ENCODE data around the gene NDUFS6. TPM values are rescaled to one million over a fixed set of nuclear protein-coding genes. Genes with fewer than 3 reads are reported as not detected.
"Not testable (repeated sequence)": the region's sequence is repeated elsewhere in the genome, so short reads cannot be mapped to it uniquely, and the experiment has no call there.

NDUFS6 gene
- total RNA-seq, 1 donor: 10.3 TPM

GRCh38 chr5:1785984-1786383 is 15.2 kb upstream of the NDUFS6 start:
- no peaks in the 10 kb centered on the region for H3K27me3 ChIP-seq (ENCODE audit: insufficient read depth, low read length)
- no peaks in the 10 kb centered on the region for H3K4me1 ChIP-seq (ENCODE audit: insufficient read depth, low read length)
- H3K9me3 ChIP-seq (ENCODE audit: low read depth, low read length): no peaks in the 10 kb centered on the region
- H3K4me3 ChIP-seq (ENCODE audit: low read length): no peak overlapping the region

- Histone ChIP-seq H3K27me3 (ENCODE audit: insufficient read depth, low read length) (no peaks in the 10 kb centered on the region), H3K4me3 (ENCODE audit: low read length) (no peak overlapping the region), H3K9me3 (ENCODE audit: low read depth, low read length) (no peaks in the 10 kb centered on the region), H3K4me1 (ENCODE audit: insufficient read depth, low read length) (no peaks in the 10 kb centered on the region)
Observed at GRCh38 chr5:1786621-1787471, 14.4 kb upstream of the NDUFS6 start.

DNA sequence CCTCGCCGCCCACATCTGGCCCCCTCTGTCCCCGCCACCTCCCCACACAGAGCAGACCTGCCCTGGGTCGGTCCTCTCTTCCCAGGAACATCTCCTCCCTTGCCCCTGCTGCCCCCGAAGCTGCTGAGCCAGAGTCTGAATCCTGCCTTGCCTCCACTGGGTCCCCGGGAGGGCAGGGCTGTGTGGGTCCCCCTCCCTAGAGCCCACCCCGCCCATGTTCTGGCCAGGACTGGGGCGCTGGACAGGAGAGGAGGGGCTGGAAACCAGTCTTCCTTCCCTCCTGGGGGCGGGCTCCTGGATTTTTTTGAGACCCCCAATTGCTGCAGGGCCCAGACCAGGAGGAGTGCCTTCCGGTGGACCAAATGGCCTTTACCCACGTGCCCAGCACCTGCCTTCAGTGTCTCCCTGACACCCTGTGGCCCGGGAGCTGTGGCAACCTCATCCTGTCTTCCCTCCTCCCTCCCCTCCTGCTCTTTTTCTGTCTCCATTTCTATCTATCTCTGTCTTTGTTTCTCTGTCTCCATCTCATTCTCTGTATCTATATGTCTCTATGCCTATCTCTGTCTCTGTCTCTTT is 13.6 kb upstream of the NDUFS6 start:
- Histone ChIP-seq H3K27me3 (ENCODE audit: insufficient read depth, low read length) (no peaks in the 10 kb centered on the region), H3K4me3 (ENCODE audit: low read length) (no peak overlapping the region), H3K4me1 (ENCODE audit: insufficient read depth, low read length) (peaks cover 7% of the 10 kb centered on the region), H3K9me3 (ENCODE audit: low read depth, low read length) (no peaks in the 10 kb centered on the region)

GRCh38 chr5:1788200-1788599 is 13.0 kb upstream of the NDUFS6 start:
- H3K4me3 ChIP-seq (ENCODE audit: low read length): no peak overlapping the region
- no peaks in the 10 kb centered on the region for H3K9me3 ChIP-seq (ENCODE audit: low read depth, low read length)
- peaks cover 13% of the 10 kb centered on the region for H3K4me1 ChIP-seq (ENCODE audit: insufficient read depth, low read length)
- H3K27me3 ChIP-seq (ENCODE audit: insufficient read depth, low read length): no peaks in the 10 kb centered on the region

- no peaks in the 10 kb centered on the region for H3K9me3 ChIP-seq (ENCODE audit: low read depth, low read length)
- peaks cover 16% of the 10 kb centered on the region for H3K4me1 ChIP-seq (ENCODE audit: insufficient read depth, low read length)
- no peak overlapping the region for H3K4me3 ChIP-seq (ENCODE audit: low read length)
- no peaks in the 10 kb centered on the region for H3K27me3 ChIP-seq (ENCODE audit: insufficient read depth, low read length)
Observed at GRCh38 chr5:1788828-1789227, 12.4 kb upstream of the NDUFS6 start.

GRCh38 chr5:1789438-1789833 is 11.8 kb upstream of the NDUFS6 start:
- H3K4me3 ChIP-seq (ENCODE audit: low read length); H3K27me3 ChIP-seq (ENCODE audit: insufficient read depth, low read length); H3K9me3 ChIP-seq (ENCODE audit: low read depth, low read length): not testable (repeated sequence)
- peaks cover 16% of the 10 kb centered on the region for H3K4me1 ChIP-seq (ENCODE audit: insufficient read depth, low read length)

GRCh38 chr5:1789834-1790471 is 11.3 kb upstream of the NDUFS6 start:
- H3K9me3 ChIP-seq (ENCODE audit: low read depth, low read length): no peaks in the 10 kb centered on the region
- H3K4me1 ChIP-seq (ENCODE audit: insufficient read depth, low read length): peaks cover 16% of the 10 kb centered on the region
- H3K27me3 ChIP-seq (ENCODE audit: insufficient read depth, low read length): no peaks in the 10 kb centered on the region
- no peak overlapping the region for H3K4me3 ChIP-seq (ENCODE audit: low read length)

- H3K4me3 ChIP-seq (ENCODE audit: low read length): no peak overlapping the region
- H3K9me3 ChIP-seq (ENCODE audit: low read depth, low read length): no peaks in the 10 kb centered on the region
- H3K4me1 ChIP-seq (ENCODE audit: insufficient read depth, low read length): peaks cover 16% of the 10 kb centered on the region
- H3K27me3 ChIP-seq (ENCODE audit: insufficient read depth, low read length): no peaks in the 10 kb centered on the region
Observed at GRCh38 chr5:1791176-1791575, 10.0 kb upstream of the NDUFS6 start.

GRCh38 chr5:1792842-1793266 is 8.4 kb upstream of the NDUFS6 start:
- H3K9me3 ChIP-seq (ENCODE audit: low read depth, low read length): no peaks in the 10 kb centered on the region
- no peaks in the 10 kb centered on the region for H3K27me3 ChIP-seq (ENCODE audit: insufficient read depth, low read length)
- peaks cover 16% of the 10 kb centered on the region for H3K4me1 ChIP-seq (ENCODE audit: insufficient read depth, low read length)
- no peak overlapping the region for H3K4me3 ChIP-seq (ENCODE audit: low read length)

DNA sequence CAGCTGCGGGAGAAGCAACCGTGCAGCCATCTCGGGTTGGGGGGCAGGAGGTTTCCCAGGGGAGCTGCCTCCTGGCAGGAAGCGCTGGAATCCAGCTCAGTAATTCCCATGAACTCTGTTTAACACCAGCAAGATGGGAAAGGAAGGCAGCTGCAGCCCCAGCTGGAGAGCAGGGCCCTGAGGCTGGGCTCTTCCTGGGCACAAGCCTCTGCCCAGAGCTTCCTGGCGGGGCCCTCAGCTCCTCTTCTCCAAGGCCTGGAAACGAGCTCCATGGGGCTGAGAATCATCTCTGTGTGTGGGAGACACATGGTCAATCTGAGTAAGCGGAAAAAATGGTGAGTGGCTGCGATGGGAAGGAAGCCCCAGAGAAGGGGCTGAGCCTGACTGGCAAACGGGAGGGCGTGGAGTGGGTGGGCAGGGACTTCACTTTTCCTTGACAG is 7.9 kb upstream of the NDUFS6 start:
- Histone ChIP-seq H3K4me3 (ENCODE audit: low read length) (no peak overlapping the region), H3K27me3 (ENCODE audit: insufficient read depth, low read length) (no peaks in the 10 kb centered on the region), H3K9me3 (ENCODE audit: low read depth, low read length) (no peaks in the 10 kb centered on the region), H3K4me1 (ENCODE audit: insufficient read depth, low read length) (peaks cover 20% of the 10 kb centered on the region)

- Histone ChIP-seq H3K4me1 (ENCODE audit: insufficient read depth, low read length) (peaks cover 29% of the 10 kb centered on the region), H3K4me3 (ENCODE audit: low read length) (no peak overlapping the region), H3K27me3 (ENCODE audit: insufficient read depth, low read length) (no peaks in the 10 kb centered on the region), H3K9me3 (ENCODE audit: low read depth, low read length) (no peaks in the 10 kb centered on the region)
Observed at GRCh38 chr5:1793966-1794900, 7.0 kb upstream of the NDUFS6 start.

DNA sequence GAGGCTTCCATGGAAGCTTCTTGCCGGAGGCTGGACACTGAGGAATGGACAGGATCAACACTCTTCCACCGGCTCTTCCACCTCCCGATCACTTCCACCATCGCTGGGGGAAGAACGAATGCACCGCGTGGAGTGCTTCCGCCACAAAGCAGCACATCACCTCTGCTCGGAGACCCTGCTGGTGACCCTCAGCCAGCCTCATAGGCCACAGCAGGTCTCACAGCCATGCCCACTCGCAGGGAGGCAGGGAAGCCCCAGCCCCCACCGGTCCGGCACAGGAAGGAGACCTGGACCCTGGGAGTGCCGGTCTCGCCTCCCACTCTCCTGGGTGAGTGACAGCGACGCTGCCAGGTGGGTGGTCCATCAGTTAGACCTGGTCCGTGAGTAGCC is 6.3 kb upstream of the NDUFS6 start:
- Histone ChIP-seq H3K27me3 (ENCODE audit: insufficient read depth, low read length) (no peaks in the 10 kb centered on the region), H3K9me3 (ENCODE audit: low read depth, low read length) (no peaks in the 10 kb centered on the region), H3K4me1 (ENCODE audit: insufficient read depth, low read length) (peaks cover 31% of the 10 kb centered on the region), H3K4me3 (ENCODE audit: low read length) (no peak overlapping the region)

- peaks cover 37% of the 10 kb centered on the region for H3K4me1 ChIP-seq (ENCODE audit: insufficient read depth, low read length)
- H3K4me3 ChIP-seq (ENCODE audit: low read length): no peak overlapping the region
Observed at GRCh38 chr5:1795506-1795905, 5.7 kb upstream of the NDUFS6 start.

DNA sequence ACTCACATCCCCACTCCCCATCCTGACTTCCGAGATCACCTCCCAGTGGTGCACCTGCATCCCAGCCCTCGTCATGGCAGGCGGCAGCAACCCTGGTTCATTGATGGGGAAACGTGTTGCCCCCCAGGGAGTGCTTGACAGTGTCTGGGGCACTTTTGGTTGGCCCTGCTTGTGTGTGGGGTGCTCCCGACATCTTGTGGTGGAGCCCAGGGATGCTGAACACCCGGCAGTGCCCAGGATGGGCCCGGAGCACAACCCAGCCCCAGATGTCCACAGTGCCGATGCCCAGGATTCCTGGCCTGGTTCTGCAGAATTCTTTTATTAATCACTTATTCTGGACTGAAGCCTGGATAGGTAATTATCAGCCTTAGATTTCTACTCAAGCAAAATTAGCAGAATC is 5.3 kb upstream of the NDUFS6 start:
- Histone ChIP-seq H3K27me3 (ENCODE audit: insufficient read depth, low read length) (no peaks in the 10 kb centered on the region), H3K9me3 (ENCODE audit: low read depth, low read length) (no peaks in the 10 kb centered on the region), H3K4me3 (ENCODE audit: low read length) (no peak overlapping the region), H3K4me1 (ENCODE audit: insufficient read depth, low read length) (peaks cover 41% of the 10 kb centered on the region)

More at GRCh38 chr5:1795506-1795905, 5.7 kb upstream of the NDUFS6 start:
- no peaks in the 10 kb centered on the region for H3K9me3 ChIP-seq (ENCODE audit: low read depth, low read length)
- no peaks in the 10 kb centered on the region for H3K27me3 ChIP-seq (ENCODE audit: insufficient read depth, low read length)
